Pancreas (tissue), 10 donors: ENCODE data around the gene OR8D2. TPM values are rescaled to one million over a fixed set of nuclear protein-coding genes. Genes with fewer than 3 reads are reported as not detected.
"Not testable (repeated sequence)": the region's sequence is repeated elsewhere in the genome, so short reads cannot be mapped to it uniquely, and the experiment has no call there.

Experiments used
- ATAC-seq, 4 donors: fragments of 200-7000 bp; cut with Tn5 transposase; one replicate each; pipeline versions ENCODE4 v1.8.0 to v1.9.1; 2020; ENCODE audit warnings: mild to moderate bottlenecking in 4 of 4, moderate library complexity in 4 of 4
- DNase-seq, 6 donors: peaks; one replicate each; pipeline ENCODE4 v3.0.0-alpha.2; 2020
- FAIRE-seq: peaks from 2 replicates; lab custom pipeline; 2012; peaks lifted over from hg19 to GRCh38; lab: Jason Lieb, UNC
- H3K27ac ChIP-seq, 4 donors: fragments of 200-600 bp; sonication (generic); 1 replicate in 3 of 4; 2 replicates in 1 of 4; pipeline versions ENCODE4 v1.5.0 to v1.8.0; 2020
- H3K27me3 ChIP-seq, 4 donors: fragments of 200-600 bp; one replicate each; pipeline ENCODE4 v1.8.0; 2021
- H3K36me3 ChIP-seq, 3 donors: fragments of 200-600 bp; sonication (generic) in 1 of 3; one replicate each; pipeline versions ENCODE4 v1.5.0 to v1.8.0; 2020 to 2021
- H3K4me1 ChIP-seq, 3 donors: fragments of 200-600 bp; one replicate each; pipeline ENCODE4 v1.8.0; 2021
- H3K4me3 ChIP-seq, 4 donors: fragments of 200-600 bp; sonication (generic) in 2 of 4; one replicate each; pipeline versions ENCODE4 v1.5.0 to v1.8.0; 2020 to 2021
- H3K9me3 ChIP-seq, 4 donors: fragments of 200-600 bp; one replicate each; pipeline ENCODE4 v1.8.0; 2021
- CTCF ChIP-seq, 4 donors: fragments of 200-600 bp; sonication (generic) in 3 of 4; IDR thresholded peaks; one replicate each; pipeline versions ENCODE4 v1.5.0 to v1.8.0; 2021; ENCODE audit warnings: antibody characterized with exemption in 4 of 4
- WGBS, 2 donors: extraction: QIAGEN DNeasy Blood & Tissue Kit; methylation state at CpG; one replicate each; pipeline ENCODE4 v1.1.7; 2013; 5-methylcytosine and 5-hydroxymethylcytosine counted together
- intact Hi-C, 3 donors: fragments of 100-400 bp; cut with DNase I; formaldehyde crosslinking; loops; one replicate each; pipeline versions ENCODE4 v1.11.1 to v1.14.2; 2022
- polyA plus RNA-seq, 2 donors: library from polyadenylated mRNA; stranded (reverse); fragments of 200-250 nt; gene quantifications; one replicate each; pipeline ENCODE4 v1.2.3, GENCODE V29; 2013
- total RNA-seq, 6 donors: library from RNA; stranded (reverse); fragmentation: NEBNext Ultra II Directional in 4 of 6; extraction: Animal tissue kit (Norgen Biotek cat#: 25700) in 4 of 6; gene quantifications; one replicate each; pipeline versions ENCODE4 v1.2.1 to v1.2.4, GENCODE V29; 2021 to 2023
- donor health status: healthy with polysubstance abuse.
- donor health status: DM: no; HTN: no; CAD: no; lungs with moderate emphysema.
- donor health status: DM: no; HTN: no; CAD: no.
- donor health status: control.
- donor health status: control.
- donor health status: Bipolar disorder and iron deficiency.
- donor health status: DM: yes; HTN: yes; CAD: no.
- donor health status: DM: no; HTN: no; CAD: no.
- donor health status: DM: no; HTN: no; CAD: no.
- donor health status: DM: yes; HTN: yes; CAD: no.

The OR8D2 gene
- total and polyA plus RNA-seq, 8 donors: not detected

GRCh38 chr11:124277804-124278203 is 42.2 kb downstream of the OR8D2 start:
- no peak for FAIRE-seq
- 65 to 68% methylated on average over 3 of the region's 3 CpGs for WGBS, 2 donors
- H3K4me3 ChIP-seq: no peak overlapping the region
- TF ChIP-seq CTCF (IDR thresholded peaks at IDR 0.05): no peak
- H3K27ac ChIP-seq: no peak overlapping the region
- no peak for DNase-seq
- intact Hi-C loops: no loop called here
- H3K36me3 ChIP-seq: no peaks in the 10 kb centered on the region
- no peaks in the 10 kb centered on the region for H3K27me3 ChIP-seq
- no peaks in the 10 kb centered on the region for H3K9me3 ChIP-seq
- no peaks in the 10 kb centered on the region for H3K4me1 ChIP-seq
- ATAC-seq: peak in 1 of 4 donors; percentile 70

- no peak for FAIRE-seq
- TF ChIP-seq CTCF (IDR thresholded peaks at IDR 0.05): no peak
- Histone ChIP-seq H3K36me3 (no peaks in the 10 kb centered on the region), H3K9me3 (no peaks in the 10 kb centered on the region), H3K4me1 (no peaks in the 10 kb centered on the region), H3K27ac (no peak overlapping the region), H3K27me3 (no peaks in the 10 kb centered on the region), H3K4me3 (no peak overlapping the region)
- peak in 1 of 6 donors; percentile 21 for DNase-seq
- WGBS, 2 donors: 87 to 88% methylated on average over 3 of the region's 3 CpGs
- intact Hi-C loops: no loop called here
- ATAC-seq: no peak
Observed at GRCh38 chr11:124277207-124277606, 42.8 kb downstream of the OR8D2 start.

- Histone ChIP-seq H3K36me3 (no peaks in the 10 kb centered on the region), H3K27ac (no peak overlapping the region), H3K9me3 (no peaks in the 10 kb centered on the region), H3K4me3 (no peak overlapping the region), H3K4me1 (no peaks in the 10 kb centered on the region), H3K27me3 (no peaks in the 10 kb centered on the region)
- no peak for TF ChIP-seq CTCF (IDR thresholded peaks at IDR 0.05)
- FAIRE-seq (no peak), ATAC-seq (peak in 1 of 4 donors; percentile 18), DNase-seq (no peak)
- 64 to 93% methylated on average over 1 of the region's 1 CpG for WGBS, 2 donors
- intact Hi-C loops: no loop called here
Observed at GRCh38 chr11:124276081-124276480, 43.9 kb downstream of the OR8D2 start.

DNA sequence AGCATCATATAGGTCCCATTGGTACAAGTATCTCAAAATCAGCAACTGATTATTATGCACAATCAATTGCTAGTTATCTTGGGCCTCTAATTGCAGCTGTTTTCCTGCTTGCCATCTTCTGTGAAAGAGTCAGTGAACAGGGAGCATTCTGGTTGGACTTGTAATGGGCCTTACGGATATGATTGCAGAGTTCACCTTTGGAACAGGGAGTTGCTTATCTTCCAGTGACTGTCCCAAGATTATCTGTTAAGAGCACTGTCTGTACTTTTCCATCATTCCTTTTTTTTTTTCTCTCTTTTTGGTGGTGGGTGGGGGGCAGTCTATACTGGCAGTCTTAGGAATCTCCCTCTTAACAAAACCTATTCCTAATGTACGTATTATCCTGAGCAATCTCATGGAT is 46.0 kb downstream of the OR8D2 start:
- no peak for DNase-seq
- intact Hi-C loops: no loop called here
- Histone ChIP-seq H3K27me3 (no peaks in the 10 kb centered on the region), H3K4me1 (no peaks in the 10 kb centered on the region), H3K36me3 (no peaks in the 10 kb centered on the region), H3K4me3 (no peak overlapping the region), H3K9me3 (no peaks in the 10 kb centered on the region), H3K27ac (no peak overlapping the region)
- WGBS, 2 donors: 87 to 95% methylated on average over 2 of the region's 2 CpGs
- no peak for TF ChIP-seq CTCF (IDR thresholded peaks at IDR 0.05)
- ATAC-seq: no peak
- no peak for FAIRE-seq

DNA sequence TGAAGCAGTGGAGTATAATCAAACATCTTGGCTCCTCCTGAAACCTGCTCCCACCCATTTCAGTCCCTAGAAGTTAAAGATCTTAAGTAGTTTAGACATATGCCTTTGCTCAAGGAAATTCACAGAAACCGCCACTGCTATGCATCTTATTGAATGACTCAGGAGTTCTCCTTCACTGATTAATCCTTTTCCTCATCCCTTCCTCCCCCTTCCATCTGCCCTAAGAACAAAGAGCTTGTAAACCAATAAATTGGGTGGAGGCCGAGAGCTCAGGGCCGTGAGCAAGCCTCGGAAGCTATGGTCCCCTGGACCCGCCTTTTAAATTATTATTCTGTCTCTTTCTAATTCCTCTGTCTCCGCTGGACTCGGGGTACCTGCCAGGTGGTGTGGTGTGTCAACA is 49.1 kb downstream of the OR8D2 start:
- H3K4me3 ChIP-seq, intact Hi-C loops, FAIRE-seq, H3K4me1 ChIP-seq, ATAC-seq, H3K27ac ChIP-seq, H3K27me3 ChIP-seq, H3K9me3 ChIP-seq, DNase-seq, H3K36me3 ChIP-seq: not testable (repeated sequence)
- 58 to 73% methylated on average over 7 of the region's 7 CpGs for WGBS, 2 donors

Other genes starting within 250 kb of the OR8D2 start
- 10 to 100 TPM in 5 of 6 donors, 1 to 10 TPM in 1; 9.6 to 28.7 (median 15.6) TPM for gene VWA5A, start 204.7 kb downstream of the OR8D2 start, total RNA-seq
- gene VWA5A, start 204.7 kb downstream of the OR8D2 start, polyA plus RNA-seq: 10 to 100 TPM; 12.1 to 27.9 TPM
- gene OR10D3, start 136.9 kb downstream of the OR8D2 start, total RNA-seq: not detected
- not detected for gene OR10D3, start 136.9 kb downstream of the OR8D2 start, polyA plus RNA-seq
- not detected for gene OR8G1, start 79.1 kb downstream of the OR8D2 start, total RNA-seq
- gene OR8G1, start 79.1 kb downstream of the OR8D2 start, polyA plus RNA-seq: not detected
- gene OR8G5, start 63.8 kb downstream of the OR8D2 start, total RNA-seq: not detected
- under 1 TPM in 1 of 2 donors, not detected in 1; 0.16 TPM for gene OR8G5, start 63.8 kb downstream of the OR8D2 start, polyA plus RNA-seq
- not detected for gene OR8D1, start 6.2 kb downstream of the OR8D2 start, total RNA-seq
- not detected for gene OR8D1, start 6.2 kb downstream of the OR8D2 start, polyA plus RNA-seq
- gene OR8B2, start 64.3 kb upstream of the OR8D2 start, total RNA-seq: not detected
- not detected for gene OR8B2, start 64.3 kb upstream of the OR8D2 start, polyA plus RNA-seq
- gene OR8B3, start 78.8 kb upstream of the OR8D2 start, total RNA-seq: not detected
- not detected for gene OR8B3, start 78.8 kb upstream of the OR8D2 start, polyA plus RNA-seq
- not detected for gene OR8B4, start 104.7 kb upstream of the OR8D2 start, total RNA-seq
- gene OR8B4, start 104.7 kb upstream of the OR8D2 start, polyA plus RNA-seq: not detected
- gene OR8B8, start 125.5 kb upstream of the OR8D2 start, total RNA-seq: not detected
- not detected for gene OR8B8, start 125.5 kb upstream of the OR8D2 start, polyA plus RNA-seq
- gene OR8B12, start 223.5 kb upstream of the OR8D2 start, total RNA-seq: not detected
- not detected for gene OR8B12, start 223.5 kb upstream of the OR8D2 start, polyA plus RNA-seq
- gene OR8A1, start 249.8 kb upstream of the OR8D2 start, total RNA-seq: not detected
- under 1 TPM in 1 of 2 donors, not detected in 1; 0.02 TPM for gene OR8A1, start 249.8 kb upstream of the OR8D2 start, polyA plus RNA-seq